Measurements from ENCODE around the gene XRN1.
A peak's percentile ranks its signal among the peaks of the same experiment; 100 is the strongest.
"Not testable (repeated sequence)": the region's sequence is repeated elsewhere in the genome, so short reads cannot be mapped to it uniquely, and the experiment has no call there.

Gene XRN1

DNA sequence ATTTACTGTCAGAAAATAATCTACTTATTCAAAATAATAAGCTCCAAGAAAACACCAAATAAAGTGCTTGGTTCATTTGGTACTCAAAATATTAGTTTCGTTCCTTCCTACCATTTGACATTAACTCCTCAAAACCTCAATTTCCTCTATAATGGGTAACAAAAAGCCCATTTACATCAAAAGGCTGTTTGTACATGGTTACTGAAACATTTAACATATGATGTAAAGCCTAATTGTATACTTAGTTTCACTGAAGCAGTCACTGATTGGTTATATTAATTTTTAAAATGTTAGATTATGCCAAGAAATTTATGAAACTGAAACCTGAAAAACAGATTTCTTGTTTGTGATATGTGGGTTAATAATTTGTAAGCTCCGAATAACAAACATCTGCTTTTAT is 14.7 kb downstream of the XRN1 start:
- DNase-seq: no peak

GRCh38 chr3:142429582-142429981 is 18.3 kb downstream of the XRN1 start:
- DNase-seq: no peak

GRCh38 chr3:142424754-142425153 is 23.1 kb downstream of the XRN1 start:
- DNase-seq: no peak

DNA sequence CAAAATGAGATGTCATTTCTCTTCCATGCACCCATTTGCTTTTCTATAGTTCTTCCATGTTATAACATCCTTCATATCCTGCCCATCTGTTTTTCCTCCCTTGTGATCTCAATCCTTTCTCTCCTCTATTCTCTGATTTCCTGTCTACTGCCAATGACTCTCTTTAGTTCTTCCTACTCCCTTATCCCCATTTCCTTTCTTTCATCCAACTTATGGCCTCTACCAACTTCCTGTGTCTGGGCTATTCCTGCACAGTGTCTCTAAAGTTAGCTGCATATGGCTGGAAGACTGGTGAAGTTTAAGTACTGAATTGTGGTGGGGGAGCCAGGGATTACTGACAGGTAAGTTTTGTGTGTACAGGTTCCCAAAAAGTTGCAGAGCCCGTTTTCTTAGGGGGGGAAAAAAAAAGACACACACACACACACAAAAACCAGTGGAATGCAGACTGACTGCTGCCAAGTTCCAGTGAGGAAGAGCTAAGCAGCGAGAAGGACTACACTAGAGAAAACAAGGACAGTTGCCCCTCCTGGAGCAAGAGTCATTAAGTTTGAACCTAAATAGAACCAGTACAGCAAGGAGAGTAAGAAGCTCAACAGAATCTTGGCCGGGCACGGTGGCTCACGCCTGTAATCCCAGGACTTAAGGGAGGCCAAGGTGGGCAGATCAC is 28.8 kb downstream of the XRN1 start:
- DNase-seq: no peak

- DNase-seq: no peak
Measured at GRCh38 chr3:142417302-142417701, 30.5 kb downstream of the XRN1 start.

- DNase-seq: not testable (repeated sequence)
Measured at GRCh38 chr3:142400537-142400936, 47.3 kb downstream of the XRN1 start.

DNA sequence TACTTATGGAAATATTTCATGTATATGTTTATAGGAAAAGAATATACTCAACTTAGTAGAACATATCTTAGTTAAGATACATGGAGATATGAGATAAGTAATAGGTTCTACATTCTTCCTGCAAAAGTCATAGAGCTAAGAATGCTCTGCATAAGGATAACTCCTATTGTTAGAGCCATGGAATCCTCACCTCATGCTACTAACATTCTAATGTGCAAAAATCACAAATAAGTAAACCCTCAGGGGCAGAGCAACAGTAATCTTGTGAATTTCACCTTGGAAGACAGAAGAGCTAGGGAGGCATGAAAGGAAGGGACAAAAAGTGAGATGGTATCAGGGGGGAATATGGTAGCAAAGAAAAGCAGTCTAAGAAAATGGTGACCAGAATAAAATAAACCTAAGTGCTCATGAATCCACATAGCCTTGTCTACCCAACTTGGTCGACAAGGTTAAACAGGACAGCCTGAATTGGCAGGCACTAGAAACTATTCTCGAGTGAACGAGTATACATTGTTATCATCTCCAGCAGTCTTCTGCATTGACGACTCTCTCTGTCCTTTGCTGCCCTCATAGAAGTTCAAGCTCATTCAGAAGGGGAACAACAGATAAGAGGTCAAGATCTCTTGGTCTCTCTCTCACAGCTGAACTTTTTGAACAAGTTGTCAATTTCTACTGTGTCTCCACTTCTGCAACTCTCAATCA is 52.8 kb downstream of the XRN1 start:
- no peak for DNase-seq

- no peak for DNase-seq
Measured at GRCh38 chr3:142385078-142385477, 62.8 kb downstream of the XRN1 start.

GRCh38 chr3:142374687-142375086 is 73.2 kb downstream of the XRN1 start:
- no peak for DNase-seq

DNA sequence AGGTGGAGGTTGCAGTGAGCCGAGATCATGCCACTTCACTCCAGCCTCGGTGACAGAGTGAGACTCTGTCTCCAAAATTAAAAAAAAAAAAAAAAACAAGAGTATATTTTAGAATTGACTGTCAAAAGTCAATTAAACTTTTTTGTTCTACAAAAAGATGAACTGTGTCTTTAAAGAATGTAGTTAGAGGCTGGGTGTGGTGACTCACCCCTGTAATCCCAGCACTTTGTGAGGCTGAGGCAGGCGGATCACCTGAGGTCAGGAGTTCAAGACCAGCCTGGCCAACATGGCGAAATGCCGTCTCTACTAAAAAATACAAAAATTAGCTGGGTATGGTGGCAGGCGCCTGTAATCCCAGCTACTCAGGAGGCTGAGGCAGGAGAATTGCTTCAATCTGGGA is 78.3 kb downstream of the XRN1 start:
- not testable (repeated sequence) for DNase-seq

GRCh38 chr3:142366434-142366833 is 81.4 kb downstream of the XRN1 start:
- DNase-seq: no peak

DNA sequence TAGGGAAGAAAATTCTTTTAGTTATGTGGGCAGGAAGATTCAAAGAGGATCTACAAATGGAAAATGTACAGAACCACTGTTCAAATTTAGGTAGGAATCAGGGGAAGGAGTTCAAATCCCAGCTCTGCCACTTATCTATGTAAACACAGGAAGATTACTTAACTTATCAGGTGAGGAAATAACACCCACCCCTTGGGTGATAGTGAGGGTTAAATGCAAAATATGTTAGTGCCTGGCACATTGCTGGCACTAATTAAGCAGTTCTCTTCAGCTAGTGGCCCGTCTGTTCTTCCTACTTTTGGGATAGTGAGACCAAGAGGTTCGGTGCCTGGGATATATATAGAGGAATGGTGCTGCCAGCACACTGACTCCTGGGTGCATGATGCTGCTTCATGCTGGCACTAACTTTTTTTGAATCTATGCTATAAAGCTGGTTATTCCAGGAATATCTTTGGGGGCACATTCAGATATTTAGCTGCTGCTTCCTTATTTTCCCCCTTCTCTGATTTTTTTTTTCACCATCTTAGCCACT is 83.8 kb downstream of the XRN1 start:
- no peak for DNase-seq

- DNase-seq: not testable (repeated sequence)
Measured at GRCh38 chr3:142363433-142363832, 84.4 kb downstream of the XRN1 start.

- no peak for DNase-seq
Measured at GRCh38 chr3:142359367-142359766, 88.5 kb downstream of the XRN1 start.

DNA sequence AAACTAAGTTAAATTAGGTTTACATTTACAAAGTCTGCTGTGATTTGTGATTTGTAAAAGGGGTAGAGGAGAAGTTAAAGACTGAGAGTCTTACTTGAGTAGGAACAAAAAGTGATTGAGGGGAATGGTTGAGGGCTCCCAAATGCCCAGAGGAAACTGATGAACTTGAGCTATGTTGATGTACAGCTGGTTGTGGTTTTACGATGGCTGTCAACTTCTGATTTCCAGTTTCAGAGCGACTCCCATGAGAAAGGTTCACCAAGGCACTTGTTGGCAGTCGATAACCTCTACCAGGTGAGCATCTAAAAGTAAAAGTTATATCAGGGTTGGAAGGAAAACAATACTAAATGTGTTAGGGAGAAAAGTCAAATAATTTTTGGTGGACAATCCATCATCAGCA is 91.0 kb downstream of the XRN1 start:
- no peak for DNase-seq

DNA sequence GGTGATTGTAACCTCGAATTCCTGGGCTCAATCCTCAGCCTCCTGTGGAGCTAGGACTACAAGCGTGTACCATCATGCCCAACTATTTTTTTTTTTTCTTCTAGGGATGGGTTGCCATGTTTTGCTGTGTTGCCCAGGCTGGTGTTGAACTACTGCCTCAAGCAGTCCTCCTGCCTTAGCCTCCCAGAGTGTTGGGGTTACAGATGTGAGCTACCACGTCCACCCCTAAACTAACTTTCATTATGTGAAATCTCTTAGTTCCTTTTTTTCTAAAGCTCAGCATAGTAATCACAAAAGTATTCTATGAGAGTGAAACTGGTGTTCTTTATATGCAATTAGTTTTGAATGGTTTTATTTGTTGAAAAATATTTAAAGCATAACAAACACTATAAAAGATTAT is 92.1 kb downstream of the XRN1 start:
- DNase-seq: no peak

- no peak for DNase-seq
Measured at GRCh38 chr3:142354076-142354475, 93.8 kb downstream of the XRN1 start.

GRCh38 chr3:142353571-142353970 is 94.3 kb downstream of the XRN1 start:
- DNase-seq: no peak

DNA sequence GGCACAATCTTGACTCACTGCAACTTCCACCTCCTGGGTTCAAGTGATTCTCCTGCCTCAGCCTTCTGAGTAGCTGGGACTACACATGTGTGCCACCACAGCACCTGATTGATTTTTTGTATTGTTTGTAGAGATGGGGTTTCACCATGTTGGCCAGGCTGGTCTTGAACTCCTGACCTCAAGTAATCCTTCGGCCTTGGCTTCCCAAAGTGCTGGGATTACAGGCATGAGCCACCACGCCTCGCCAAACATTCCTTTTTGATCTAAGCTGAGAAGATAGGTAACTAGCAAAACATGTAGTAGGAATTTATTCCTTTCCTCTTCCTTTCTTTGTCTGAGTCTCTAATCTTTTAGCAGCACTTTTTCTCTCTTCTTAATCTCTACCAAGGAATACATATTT is 95.1 kb downstream of the XRN1 start:
- DNase-seq: not testable (repeated sequence)

- no peak for DNase-seq
Measured at GRCh38 chr3:142348460-142348859, 99.4 kb downstream of the XRN1 start.

DNA sequence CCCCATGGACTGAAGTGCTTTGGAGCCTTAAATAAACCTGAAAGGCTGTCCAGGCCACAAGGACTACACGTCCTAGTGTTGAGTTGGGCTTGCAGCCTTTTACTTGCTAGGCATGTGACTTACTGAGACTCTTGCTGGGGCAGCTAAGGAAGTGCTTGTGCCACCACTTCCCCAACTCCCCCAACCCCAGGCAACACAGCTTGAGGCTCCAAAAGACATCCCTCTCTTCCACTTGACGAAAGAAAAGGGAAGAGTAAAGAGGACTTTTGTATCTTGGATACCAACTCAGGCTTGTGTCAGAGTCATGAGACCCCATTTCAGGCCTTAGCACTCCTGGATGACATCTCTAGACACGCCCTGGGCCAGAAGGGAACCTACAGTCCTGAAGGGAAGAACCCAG is 109.8 kb downstream of the XRN1 start:
- peak in 1 of 2 donors; percentile 42 for DNase-seq

- DNase-seq: no peak
Measured at GRCh38 chr3:142332390-142332789, 115.4 kb downstream of the XRN1 start.

DNA sequence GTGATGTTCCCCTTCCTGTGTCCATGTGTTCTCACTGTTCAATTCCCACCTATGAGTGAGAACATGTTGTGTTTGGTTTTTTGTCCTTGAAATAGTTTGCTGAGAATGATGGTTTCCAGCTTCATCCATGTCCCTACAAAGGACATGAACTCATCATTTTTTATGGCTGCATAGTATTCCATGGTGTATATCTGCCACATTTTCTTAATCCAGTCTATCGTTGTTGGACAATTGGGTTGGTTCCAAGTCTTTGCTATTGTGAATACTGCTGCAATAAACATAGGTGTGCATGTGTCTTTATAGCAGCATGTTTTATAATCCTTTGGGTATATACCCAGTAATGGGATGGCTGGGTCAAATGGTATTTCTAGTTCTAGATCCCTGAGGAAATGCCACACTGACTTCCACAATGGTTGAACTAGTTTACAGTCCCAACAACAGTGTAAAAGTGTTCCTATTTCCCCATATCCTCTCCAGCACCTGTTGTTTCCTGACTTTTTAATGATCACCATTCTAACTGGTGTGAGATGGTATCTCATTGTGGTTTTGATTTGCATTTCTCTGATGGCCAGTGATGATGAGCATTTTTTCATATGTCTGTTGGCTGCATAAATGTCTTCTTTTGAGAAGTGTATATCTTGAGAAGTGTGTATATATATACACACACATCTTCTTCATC is 123.4 kb downstream of the XRN1 start:
- not testable (repeated sequence) for DNase-seq

DNA sequence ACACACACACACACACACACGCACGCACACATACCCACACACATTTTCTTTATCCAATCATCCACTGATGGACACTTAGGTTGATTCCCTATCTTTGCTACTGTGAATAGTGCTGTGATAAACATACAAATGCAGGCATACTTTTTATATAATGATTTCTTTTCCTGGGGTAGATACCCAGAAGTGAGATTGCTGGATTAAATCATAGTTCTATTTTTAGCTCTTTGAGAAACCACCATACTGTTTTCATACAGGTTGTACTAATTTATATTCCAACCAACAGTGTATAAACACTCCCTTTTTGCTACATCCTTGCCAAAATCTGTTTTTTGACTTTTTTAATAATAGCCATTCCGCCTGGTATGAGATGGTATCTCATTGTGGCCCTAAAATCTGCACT is 127.9 kb downstream of the XRN1 start:
- DNase-seq: no peak

All from bone marrow (tissue), 2 donors.